SIG-M5 treated with dmso at 0.1 percent for 504 hours (cell line): ENCODE data around the gene KCNQ5.
"Not testable (repeated sequence)": the region's sequence is repeated elsewhere in the genome, so short reads cannot be mapped to it uniquely, and the experiment has no call there.

ENCODE experiments used
- DNase-seq: peaks from one replicate; lab custom pipeline; 2025; ENCODE audit not compliant: unreplicated experiment; lab: John Stamatoyannopoulos, UW

The KCNQ5 gene

DNA sequence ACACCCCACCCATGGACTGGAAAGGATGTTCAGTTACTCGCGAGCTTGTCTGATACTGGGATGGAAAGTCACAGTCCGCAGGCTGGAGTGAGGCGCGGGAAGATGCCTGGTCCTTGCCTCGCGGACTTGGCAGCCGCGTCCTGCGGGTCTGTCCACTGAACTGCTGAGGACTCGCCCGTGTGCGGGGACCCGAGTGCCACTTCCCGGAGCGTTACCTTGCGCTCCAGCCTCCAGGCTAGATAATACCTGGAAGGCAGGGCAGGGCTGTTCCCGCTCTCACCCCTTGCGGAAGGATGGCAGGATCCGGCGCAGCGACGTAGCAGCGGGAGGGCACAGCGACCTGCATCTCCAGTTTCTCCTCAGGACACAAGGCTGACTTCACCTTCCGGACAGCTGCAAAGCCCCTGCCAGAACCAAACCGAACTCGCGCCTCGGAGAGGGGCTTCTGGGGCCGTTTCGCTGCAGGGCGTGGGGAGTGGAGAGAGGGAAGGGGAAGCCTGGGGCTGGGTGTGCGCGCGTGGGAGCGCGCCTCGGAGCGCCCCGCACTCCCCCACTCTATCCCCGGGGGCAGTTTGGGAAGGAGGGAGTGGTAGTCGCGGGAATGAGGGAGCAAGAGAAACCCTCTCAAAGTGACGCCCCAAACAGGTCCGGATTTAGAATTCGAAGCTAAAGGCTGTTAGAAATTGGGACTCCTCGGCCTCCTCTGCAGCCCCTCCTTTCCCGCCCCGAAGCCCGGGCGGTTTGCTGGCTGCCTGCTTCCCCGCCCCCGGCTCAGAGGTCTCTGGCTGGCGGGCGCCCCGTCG lies at the start of gene KCNQ5:
TSS of gene KCNQ5 (plus strand) at position 774 of the 803 bp plus-strand sequence.
- DNase-seq: peak; percentile 15

DNA sequence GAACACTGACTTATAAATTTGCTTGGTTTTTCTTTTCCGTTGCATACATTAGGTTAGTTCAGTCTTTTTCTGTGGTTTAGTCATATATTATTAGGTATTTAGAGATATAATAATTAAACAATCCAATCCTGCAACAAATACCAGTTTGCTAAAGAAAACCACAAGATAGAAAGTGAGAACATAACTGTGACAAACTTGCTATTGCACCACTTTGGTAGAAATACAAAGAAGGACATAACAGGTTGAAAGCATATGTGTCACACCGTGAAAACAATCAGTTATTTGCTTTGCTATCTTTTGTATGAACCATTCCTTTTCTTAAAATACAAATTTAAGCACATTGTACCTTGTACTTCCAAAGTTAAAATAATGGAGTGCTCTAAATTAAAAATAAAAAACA lies 42.0 kb upstream of the KCNQ5 start:
- DNase-seq: peak; percentile 2

DNA sequence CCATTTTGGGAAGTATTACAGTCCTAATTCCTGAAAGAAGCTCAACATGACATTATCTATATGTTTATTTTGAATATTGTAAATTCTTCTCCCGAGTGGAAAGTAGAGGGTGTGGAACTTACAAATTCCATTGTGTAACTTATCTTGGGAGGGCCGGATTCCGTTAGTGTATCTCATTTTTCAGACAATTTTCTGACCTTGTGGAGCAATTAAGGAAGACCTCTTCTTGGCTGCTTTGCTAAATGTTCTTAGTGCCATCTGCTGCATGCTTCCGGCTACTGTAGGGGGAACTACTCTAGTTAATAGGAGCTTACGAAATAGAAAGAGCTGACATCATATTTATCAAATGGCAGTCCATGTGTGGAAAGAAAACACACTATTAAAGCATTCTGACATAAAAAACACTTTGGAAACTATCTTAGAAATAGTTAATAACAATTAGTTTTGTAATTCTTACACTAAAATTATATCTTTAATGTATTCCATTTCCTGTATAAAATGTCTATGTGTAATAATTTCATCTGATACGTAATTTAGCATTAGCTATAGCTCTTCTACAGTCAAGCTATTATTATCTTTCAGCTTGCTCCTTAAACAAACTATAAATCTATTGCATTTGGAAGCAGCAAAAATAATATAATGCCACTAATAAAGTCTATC lies 41.5 kb upstream of the KCNQ5 start:
- peak; percentile 88 for DNase-seq

DNA sequence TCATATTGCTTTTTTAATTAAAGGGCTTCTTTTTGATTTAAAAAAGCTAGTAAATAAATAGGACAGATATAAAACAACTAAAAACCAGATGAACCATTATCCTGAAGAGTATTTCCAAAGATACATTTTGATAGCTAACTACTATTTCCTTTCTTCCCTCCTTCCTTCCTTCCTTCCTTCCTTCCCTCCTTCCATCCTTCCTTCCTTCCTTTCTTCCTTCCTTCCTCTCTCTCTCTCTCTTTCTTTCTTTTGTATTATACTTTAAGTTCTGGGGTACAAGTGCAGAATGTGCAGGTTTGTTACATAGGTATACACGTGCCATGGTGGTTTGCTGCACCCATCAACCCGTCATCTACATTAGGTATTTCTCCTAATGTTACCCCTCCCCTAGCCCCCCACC lies 40.9 kb upstream of the KCNQ5 start:
- not testable (repeated sequence) for DNase-seq

- no peak for DNase-seq
Observed at GRCh38 chr6:72588155-72588554, 33.7 kb upstream of the KCNQ5 start.

DNA sequence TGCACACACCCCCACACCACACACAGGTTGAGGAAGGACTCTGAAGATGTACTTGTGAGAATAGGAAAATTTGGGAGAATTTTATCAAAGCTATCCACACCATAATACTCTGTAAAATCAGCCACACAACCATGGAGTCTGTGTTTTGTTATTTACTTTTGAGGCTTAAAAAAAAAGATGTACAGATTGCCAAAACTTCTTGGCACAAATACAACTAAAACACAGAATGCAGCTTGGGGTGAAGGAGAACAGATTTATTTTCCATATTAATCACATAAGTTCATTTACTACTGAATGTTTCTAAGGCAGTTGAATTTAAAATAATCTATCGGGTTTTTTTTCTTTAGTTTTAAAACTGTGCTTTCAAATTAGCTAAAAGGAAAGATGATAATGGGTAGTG lies 32.8 kb upstream of the KCNQ5 start:
- no peak for DNase-seq

DNA sequence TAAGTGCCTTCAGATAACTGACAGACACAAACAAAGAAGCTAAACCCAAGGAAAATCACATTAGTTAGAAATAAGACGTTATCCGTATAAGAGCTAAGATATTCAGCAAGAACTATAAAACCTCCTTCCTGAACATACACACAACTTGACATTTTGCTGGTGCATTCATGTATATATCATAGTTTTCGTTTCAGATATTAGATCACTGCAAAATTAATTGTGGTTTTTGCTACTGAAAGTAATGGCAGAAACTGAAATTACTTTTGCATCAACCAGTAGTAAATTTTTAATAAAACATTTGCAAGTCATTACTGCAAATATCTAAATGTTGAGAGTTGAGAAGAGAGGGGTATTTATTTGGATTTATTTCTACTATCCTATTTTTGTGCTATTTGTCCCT lies 26.1 kb upstream of the KCNQ5 start:
- no peak for DNase-seq

DNA sequence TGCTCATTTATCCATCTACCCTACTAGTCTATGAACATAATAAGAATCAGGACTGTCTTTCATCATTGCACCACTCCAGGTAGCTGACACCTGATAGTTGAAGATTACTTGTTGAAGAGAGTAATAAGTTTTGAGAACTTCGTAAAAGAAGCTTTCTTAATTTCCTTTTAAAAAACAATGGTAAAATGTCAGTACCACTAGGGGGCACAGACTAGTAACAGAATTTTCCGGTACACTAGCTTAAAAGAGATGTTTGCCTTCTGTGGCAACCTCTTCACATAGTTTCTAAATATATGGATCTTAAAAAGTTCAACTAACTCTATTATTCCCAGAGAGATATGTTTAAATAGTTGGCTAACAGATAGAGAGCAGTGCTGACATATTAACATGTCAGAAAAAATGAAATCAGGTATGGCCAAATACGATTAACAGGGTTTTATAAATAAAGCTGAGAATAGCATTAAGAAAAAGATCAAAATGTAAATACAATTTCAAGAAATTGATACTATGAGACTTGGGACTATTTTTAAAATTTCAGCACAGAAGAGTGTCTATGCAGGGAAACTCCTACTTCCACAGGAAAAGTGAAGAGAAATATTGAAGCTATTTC lies 5.4 kb upstream of the KCNQ5 start:
- peak; percentile 53 for DNase-seq

DNA sequence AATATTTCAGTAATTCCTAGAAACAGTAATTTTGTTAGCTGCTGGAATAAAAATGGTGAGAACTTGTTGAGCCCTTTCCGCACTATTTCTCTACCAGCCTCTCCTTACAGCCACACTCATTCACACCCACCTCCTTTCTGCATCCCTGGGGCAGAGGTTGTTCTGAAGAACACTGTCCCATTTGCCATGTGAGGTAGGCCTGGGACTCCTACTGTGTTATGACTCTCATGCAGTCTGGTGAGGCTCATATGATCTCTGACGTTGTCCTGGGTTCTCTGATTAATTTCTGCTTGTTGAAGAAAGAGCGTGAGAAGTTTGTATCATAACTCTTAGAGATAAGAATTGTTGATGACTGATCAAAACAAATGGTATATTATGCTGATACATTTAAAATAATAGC lies 4.1 kb upstream of the KCNQ5 start:
- DNase-seq: no peak

- DNase-seq: peak; percentile 55
Observed at GRCh38 chr6:72619883-72620696, 1.8 kb upstream of the KCNQ5 start.

GRCh38 chr6:72620871-72621290 lies 983 bp upstream of the KCNQ5 start:
- DNase-seq: no peak

GRCh38 chr6:72622094-72622940 lies 453 bp downstream of the KCNQ5 start:
- DNase-seq: peak; percentile 73

GRCh38 chr6:72623808-72624207 lies 1.9 kb downstream of the KCNQ5 start:
- peak; percentile 59 for DNase-seq

- DNase-seq: peak; percentile 65
Observed at GRCh38 chr6:72624557-72625160, 2.8 kb downstream of the KCNQ5 start.

GRCh38 chr6:72626126-72626525 lies 4.3 kb downstream of the KCNQ5 start:
- no peak for DNase-seq

GRCh38 chr6:72627539-72627938 lies 5.7 kb downstream of the KCNQ5 start:
- DNase-seq: no peak

DNA sequence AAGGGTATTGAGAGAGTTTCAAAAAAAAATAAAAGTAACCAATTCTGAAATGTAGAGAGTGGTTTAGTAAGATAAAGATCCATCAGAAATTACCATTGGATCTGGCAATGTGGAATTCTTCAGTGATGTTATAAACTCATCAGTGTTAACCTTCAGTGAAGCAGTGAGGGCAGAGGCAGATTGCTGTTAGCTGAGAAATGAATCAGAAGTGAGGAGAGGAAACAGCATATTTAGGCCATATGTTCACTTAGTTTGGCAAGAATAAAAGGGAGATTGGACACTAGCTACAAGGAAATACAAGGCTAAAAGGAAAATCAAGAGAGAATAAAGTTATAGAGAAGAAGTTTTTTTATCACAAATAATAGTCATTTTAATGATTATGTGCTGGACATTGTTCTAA lies 9.6 kb downstream of the KCNQ5 start:
- DNase-seq: no peak

GRCh38 chr6:72635636-72636035 lies 13.8 kb downstream of the KCNQ5 start:
- no peak for DNase-seq

- no peak for DNase-seq
Observed at GRCh38 chr6:72636215-72636614, 14.4 kb downstream of the KCNQ5 start.

DNA sequence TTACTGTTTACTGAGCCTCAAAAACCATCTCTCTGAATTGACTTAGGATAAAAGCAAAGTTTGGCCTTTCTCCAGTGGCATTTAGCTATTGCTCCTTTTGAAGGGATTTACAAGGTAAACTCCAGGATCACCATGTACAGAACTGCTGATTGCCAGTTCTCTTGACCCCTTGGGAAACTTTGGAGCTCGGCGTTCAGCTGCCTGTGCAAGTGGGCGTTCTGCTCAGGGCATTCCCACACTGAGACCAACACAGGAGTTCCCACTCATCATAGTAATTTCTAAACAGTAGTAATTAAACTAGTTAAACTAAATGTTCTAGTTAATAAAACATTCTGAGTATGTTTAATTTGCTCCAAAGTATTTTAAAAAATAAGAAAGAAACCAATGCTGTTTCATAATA lies 14.9 kb downstream of the KCNQ5 start:
- DNase-seq: no peak
